HG02610 (cell line): ENCODE measurements around the gene HHAT.

Experiments
- ATAC-seq: cut with Tn5 transposase; IDR thresholded peaks from one replicate; pipeline ENCODE4 v1.9.1; 2021; ENCODE audit warnings: mild to moderate bottlenecking, moderate library complexity; ENCODE audit not compliant: unreplicated experiment

Gene HHAT

DNA sequence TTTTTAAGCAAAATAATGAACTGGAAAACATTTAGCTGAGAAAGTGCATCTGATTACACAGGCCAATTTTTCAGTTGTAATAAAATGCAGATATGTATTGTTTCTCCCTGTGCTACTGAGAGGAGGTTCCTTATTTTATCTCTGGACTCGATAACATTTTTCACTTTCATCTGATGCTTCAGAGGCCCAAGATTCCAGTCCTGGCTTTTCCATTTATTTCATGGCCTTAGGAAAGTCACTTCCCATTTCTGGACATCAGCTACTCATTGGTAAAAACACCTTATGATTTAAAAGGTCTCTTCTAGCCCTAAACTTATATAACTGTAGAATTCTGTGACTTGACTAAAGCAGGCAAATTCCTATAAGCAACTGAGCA is 203.5 kb downstream of the HHAT start:
- no peak for ATAC-seq

DNA sequence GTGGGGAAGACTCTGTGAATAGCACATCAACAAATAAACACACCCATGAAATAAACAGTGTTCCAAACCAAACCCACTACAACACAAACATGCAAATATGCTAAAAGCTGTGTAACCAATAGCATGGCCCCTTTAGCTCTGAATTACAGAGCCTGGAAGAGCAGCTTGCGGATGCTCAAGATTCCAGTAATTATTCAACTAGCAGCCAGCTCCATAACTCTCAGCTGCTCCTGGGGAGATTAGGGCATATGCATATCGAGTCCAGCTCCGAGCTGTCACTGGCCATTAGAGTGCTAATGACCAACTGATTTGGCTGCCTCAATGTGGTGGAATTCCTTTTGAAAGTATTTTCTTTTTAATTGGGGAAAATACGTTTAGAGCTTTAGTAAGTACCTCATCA is 207.1 kb downstream of the HHAT start:
- ATAC-seq = no peak

- ATAC-seq = no peak
Observed at GRCh38 chr1:210536254-210536961, 207.7 kb downstream of the HHAT start.

DNA sequence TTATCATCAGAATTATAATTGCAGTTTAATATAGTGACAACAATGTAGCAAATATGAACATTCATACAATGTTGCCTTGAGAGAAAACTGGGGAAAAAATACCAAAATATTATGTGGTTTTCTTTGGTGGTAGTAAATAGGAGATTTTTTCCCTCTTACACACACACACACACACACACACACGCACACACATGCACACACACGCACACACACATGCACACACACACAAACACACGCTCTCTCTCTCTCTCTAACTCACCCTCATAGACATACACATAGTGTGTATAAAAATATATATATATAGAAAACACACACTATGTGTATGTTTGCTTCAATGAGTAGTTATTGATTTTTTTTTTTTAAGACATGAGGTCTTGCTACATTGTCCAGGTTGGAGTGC is 211.6 kb downstream of the HHAT start:
- no peak for ATAC-seq

DNA sequence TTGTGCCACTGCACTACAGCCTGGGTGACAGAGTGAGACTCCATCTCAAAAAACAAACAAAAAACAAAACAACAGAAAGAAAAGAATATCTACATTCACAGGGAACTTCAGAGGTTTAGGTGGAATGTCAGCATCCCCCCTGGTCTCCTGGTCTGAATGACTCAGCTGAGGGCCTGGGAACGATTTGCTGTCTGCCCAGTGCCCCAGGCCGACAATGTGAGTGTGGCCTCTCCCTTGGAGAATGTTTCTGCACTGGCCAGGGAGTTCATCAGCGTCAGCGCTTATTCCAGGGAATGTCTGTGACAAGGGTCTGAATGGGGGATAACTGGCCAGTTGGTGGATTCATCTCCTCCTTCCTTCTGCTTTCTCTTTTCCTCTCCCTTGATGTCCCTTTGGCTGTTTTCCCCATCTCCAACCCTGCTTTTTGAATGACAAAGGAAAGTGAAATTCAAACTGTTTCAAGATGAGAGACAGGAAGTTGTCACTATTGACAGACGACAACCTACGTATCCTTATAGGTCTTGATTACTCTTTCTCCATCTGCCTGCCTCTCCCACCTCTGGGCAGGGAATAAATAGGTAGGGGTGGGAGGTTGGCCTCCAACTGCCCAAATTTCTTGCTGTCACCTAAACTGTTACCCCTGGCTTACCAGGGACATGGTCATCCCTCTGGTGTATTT is 213.1 kb downstream of the HHAT start:
- ATAC-seq = no peak

DNA sequence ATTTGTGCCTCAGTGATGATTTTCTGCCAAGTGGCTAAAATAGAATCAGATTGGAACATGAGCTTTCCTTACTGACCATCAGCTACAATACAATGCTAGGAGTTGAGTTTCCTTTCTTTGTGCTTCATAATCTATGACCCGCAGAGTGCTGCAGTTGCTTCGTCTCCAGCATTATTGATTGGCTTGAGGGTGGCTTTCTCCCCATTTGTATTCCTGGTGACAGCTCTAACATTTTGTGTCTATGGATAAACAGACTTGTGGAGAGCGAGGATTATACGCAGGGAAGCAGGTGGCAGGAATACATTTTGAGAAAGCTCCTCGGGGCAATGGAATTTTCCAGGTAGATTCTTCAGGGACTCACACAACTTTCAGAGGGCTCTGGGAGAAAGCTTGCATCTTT is 223.2 kb downstream of the HHAT start:
- ATAC-seq = no peak

DNA sequence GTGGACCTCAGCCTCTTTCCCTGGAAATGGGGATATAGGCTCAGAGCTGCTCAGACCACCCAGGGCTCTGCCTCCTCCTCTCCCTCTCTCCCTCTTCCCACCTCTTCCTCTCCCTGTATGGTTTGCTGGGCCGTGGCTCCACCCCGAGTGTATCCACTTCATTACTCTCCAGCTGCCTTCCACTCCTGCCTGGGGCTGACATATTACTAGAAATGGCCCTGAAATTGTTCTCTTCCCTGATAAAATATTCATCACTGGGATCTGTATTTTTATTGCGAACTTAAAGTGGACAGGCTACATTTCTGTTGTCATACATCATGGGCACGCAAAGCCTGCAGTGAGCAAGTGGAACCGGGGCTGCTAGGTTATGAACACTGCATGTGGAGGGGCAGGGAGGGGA is 225.0 kb downstream of the HHAT start:
- no peak for ATAC-seq

DNA sequence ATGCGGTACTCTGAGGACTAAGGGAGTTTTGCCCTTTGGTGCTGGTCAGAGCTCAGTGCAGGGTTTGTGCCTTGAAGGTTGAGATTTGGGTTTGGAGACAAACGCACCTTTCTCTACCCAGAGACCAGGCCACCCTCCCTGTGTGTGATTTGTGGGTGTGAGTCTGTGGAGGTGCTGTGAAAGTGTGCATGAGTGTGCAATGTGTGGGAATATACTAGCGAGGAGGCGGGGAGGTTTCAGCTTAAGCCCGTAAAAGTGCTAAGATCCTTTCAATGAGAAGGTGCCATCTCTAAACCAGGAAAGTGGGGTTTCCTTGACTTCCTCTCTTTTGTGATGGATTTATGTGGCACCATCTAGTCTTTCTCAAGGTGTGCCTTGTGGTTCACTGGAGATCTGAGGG is 225.7 kb downstream of the HHAT start:
- ATAC-seq = no peak

- no peak for ATAC-seq
Observed at GRCh38 chr1:210556475-210556874, 227.8 kb downstream of the HHAT start.

DNA sequence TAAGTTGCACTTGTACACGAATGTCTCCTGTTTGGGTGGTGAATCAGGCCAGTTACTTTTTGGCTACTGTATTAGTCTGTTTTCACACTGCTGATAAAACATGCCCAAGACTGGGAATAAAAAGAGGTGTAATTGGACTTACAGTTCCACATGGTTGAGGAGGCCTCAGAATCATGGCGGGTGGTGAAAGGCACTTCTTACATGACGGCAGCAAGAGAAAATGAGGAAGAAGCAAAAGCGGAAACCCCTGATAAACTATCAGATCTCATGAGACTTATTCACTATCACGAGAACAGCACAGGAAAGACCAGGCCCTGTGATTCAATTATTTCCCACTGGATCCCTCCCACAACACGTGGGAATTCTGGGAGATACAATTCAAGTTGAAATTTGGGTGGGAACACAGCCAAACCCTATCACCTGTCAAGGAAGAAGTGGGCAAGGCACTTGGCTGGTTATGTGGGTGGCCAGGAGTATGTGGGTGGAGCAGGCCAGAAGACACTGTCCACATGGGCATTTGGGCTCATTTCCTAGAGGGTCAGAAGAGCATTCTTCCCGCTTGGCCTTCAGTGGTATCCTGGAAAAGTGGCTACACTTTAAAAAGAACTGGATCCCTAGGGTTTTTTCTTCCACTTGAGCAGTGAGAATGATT is 228.8 kb downstream of the HHAT start:
- ATAC-seq = no peak

DNA sequence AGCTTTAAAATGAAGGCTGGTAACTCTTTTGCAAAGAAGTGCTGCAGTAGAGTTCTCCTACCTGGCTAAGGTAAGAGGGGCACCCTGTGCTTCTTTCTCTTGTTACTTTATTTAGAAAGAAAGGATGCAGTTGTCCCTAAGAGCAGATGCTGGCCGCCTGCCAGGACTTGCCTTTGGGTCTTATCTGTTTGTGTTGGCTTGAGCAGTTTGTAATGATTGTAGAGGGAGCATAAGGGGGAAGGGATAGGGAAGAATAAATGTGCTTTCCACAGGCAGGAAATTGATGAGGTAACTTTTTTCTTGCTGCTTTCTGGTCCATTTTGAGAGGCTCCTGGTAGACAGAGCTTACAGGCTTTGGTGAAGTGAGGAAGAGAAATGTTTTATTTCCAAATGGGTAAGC is 229.6 kb downstream of the HHAT start:
- ATAC-seq = no peak

DNA sequence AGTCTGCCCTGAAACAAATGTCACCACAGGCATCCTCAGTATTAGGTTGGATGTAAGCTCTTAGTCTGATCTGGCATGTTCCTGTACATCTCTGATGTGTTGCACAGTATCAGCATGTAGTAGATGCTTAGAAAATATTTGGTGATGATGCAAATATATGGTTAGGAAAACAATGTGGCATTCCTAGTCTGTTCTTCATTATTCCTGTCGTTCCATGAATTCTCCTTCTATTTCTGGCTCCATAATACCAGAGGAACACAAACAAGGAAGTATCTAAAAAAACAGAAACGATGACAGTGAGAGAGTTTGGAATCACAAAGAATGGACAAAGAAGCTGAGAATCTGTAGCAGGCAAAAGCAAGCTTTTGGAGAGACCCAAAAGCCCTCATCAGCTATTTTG is 236.6 kb downstream of the HHAT start:
- ATAC-seq = no peak

DNA sequence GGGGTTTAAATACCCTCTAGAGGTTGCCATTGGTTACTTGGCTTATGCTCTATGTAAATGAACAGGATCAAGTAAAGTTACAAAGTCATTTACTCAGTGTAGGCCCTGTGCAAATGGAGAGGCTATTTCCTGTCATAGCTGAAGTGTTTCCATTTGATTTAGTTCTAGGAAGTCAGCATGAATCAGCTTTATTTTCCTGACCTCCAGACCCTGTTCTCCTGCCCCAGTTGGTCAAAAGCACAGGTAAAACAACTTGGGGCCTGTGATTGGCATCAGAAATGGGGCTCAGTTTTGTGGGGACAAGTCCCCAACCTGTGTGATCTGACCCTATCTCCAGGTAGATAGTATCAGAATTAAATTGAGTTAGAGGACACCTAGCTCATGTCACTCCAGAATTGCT is 239.9 kb downstream of the HHAT start:
- no peak for ATAC-seq

GRCh38 chr1:210570116-210570515 is 241.4 kb downstream of the HHAT start:
- ATAC-seq = no peak

DNA sequence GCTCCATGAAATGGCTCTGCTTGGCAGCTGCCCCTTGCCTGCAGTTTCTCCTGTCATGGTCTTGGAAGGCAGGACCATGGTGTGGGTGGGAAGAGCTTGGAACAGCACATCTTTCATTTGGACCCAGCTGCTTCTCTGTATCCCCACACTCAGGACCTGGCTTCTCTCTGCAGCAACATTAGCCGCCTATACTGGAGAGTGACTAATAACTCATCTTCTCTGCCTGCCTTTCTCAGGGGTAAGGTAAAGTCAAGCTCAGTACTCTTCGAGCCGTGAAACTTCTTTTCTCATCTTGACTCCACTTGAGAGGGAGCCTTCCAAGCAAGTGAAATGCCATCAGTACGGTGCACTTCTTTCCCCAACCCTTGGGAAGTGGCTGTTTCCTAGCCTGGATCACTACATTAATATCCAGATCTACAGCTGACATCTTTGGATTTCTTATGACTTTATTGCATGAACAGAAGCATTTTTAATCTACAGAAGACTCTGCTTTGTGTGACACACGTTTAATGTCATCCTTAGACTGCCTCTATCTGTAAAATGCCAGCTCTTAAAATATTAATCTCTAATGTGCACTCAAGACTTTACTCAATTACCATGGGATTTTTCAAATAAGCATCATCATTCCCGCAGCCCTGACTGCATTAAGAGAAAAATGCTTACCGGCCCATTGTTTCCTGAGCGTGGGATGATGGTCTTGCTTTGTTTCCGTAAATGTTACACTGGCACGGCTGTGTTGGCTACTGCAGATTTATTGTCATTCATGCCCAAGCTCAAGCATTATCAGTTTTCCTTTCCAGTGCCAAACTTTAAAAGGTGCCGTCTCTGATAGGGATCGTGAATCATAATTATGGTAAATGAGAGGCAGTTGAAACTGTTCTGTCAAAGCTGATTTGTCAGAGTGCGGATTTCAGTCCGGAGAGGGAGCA is 242.9 kb downstream of the HHAT start:
- no peak for ATAC-seq

DNA sequence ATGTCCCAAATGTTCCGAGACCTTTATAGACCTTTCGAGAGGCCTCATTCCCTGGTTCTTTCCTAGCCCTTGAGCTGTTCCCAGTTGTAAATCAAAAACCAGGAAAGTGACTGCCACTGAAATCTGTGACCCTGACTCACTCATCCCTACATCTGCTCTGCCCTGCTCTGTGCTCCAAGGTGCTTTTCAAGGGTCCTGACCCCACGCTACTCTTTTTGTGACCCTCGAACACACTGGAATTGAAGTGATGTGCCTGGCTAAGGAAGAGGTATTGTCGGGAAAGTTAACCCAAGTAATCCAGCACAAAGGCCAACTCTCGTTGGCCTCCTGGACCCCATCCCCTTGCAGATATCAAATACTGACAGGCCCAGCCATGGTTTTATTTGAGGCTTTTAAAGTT is 244.4 kb downstream of the HHAT start:
- ATAC-seq = no peak

- ATAC-seq = peak; percentile 58
Observed at GRCh38 chr1:210582205-210582970, 253.7 kb downstream of the HHAT start.

DNA sequence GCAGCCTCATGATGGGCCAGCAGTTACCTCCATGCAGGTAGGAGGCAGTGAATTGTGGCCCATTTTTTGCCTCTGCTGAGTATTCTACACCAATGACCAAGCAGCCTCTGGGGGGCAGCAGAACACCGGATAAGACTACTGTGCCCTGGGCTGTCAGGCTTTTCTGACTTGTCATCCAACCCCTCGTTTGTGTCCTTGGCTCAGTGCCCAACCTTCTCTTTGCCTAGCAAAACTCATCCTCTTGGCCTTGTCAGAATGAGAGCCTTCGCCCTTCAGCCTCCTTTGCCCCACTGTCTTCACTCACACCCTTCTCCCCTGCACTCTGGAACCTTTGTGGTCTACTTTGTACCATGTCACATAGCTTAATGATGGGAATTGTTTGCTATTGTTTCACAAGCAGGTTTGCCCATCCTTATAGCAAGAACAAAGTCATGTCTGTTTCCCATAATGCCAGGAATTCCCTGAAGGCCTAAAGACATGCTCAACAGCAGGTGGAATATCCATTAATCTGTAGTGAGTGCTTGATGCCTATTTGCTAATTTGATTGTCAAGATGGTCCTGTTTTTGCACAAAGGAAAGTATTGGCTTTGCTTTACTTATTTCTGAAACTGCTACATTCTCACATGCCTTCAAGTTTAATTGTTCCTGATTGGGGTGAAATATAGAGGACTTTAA is 255.9 kb downstream of the HHAT start:
- peak; percentile 88 for ATAC-seq

GRCh38 chr1:210586771-210587170 is 258.1 kb downstream of the HHAT start:
- ATAC-seq = no peak

- ATAC-seq = no peak
Observed at GRCh38 chr1:210587566-210587965, 258.9 kb downstream of the HHAT start.
